Activated B cell treated with CpG ODN at 0.5 μM for 24 hours (primary cell): Measurements from ENCODE around the gene CDK5R1. TPM values are rescaled to one million over a fixed set of nuclear protein-coding genes. Genes with fewer than 3 reads are reported as not detected.

ENCODE experiments used
- ATAC-seq: fragments of 200-7000 bp; cut with Tn5 transposase; one replicate; pipeline ENCODE4 v1.10.0; 2021; ENCODE audit warnings: low read depth, mild to moderate bottlenecking, moderate library complexity
- CTCF ChIA-PET: fragments of 350-600 bp; sonication (Branson Sonifier 250); formaldehyde crosslinking; loops from one replicate; lab custom pipeline; 2021; ENCODE audit warnings: antibody characterized with exemption; lab: Charles Lee
- POLR2A ChIA-PET: fragments of 350-600 bp; sonication (Branson Sonifier 250); formaldehyde crosslinking; loops from one replicate; lab custom pipeline; 2021; ENCODE audit warnings: antibody characterized with exemption; lab: Charles Lee
- DNase-seq: peaks from one replicate; pipeline ENCODE4 v3.0.0; 2022
- H3K27ac Mint-ChIP-seq: one replicate; pipeline ENCODE4 v1.8.0; 2020; ENCODE audit warnings: mixed read lengths
- H3K27me3 Mint-ChIP-seq: one replicate; pipeline ENCODE4 v1.8.0; 2021; ENCODE audit warnings: mixed read lengths
- H3K36me3 Mint-ChIP-seq: one replicate; pipeline ENCODE4 v1.8.0; 2021; ENCODE audit warnings: low read depth, mixed read lengths
- H3K4me1 Mint-ChIP-seq: one replicate; pipeline ENCODE4 v1.8.0; 2021; ENCODE audit warnings: mixed read lengths
- H3K4me3 Mint-ChIP-seq: one replicate; pipeline ENCODE4 v1.8.0; 2020; ENCODE audit warnings: mild to moderate bottlenecking, mixed read lengths
- H3K9me3 Mint-ChIP-seq: one replicate; pipeline ENCODE4 v1.8.0; 2020; ENCODE audit warnings: mixed read lengths
- intact Hi-C: fragments of 100-400 bp; cut with micrococcal nuclease; formaldehyde crosslinking; loops from one replicate; pipeline ENCODE4 v1.15.1; 2024
- total RNA-seq: library from RNA; stranded (reverse); gene quantifications from 2 replicates; pipeline ENCODE4 v1.2.3, GENCODE V29; 2022
- TF ChIP-seq, protein P1 (sequence below): fragments of 200-600 bp; IDR thresholded peaks from one replicate; pipeline ENCODE4 v1.8.0; 2022; ENCODE audit warnings: antibody characterized with exemption, mild to moderate bottlenecking

The CDK5R1 gene
- total RNA-seq, 1 donor from 2014 or later: 9.6 TPM

DNA sequence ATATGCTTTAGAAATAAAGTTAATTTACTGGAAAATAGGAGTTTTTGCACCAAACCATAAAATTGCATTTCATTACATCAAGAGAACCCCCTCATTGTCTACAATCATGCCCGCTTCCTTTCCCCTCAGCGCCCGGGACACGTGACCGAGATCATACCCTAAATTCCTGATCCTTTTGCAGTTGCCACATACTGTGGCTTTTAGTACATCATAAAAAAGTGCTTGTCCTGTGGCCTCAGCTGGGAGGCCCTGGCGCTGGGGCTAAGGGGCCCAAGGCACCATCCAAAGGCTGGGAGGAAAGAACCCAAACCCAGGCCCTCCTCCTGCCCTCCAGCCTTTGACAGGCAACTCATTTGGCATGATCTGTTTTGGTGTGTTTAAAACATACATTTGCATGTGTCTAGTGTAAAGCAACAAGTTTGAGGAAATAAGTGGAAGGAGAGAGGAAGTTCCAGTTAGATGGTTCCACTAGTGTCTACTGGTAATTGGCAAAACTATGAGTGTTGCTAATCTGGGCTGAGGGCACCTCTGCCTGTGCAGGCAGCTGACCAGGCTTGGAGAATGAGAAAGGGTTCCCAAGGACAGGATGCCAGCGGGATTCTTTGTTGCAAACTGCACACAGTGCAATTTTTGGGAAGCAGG lies 6.0 kb downstream of the CDK5R1 start:
- POLR2A ChIA-PET: interaction anchor here (2.2 to 2.4 kb wide), 2 partner anchors 25 to 31 kb away, joined by 21 to 27 read pairs; no protein-coding TSS in a partner anchor
- no peaks in the 10 kb centered on the region for H3K27me3 Mint-ChIP-seq
- H3K27ac Mint-ChIP-seq: peak overlapping the region; percentile 85
- H3K4me1 Mint-ChIP-seq: peaks cover 74% of the 10 kb centered on the region
- H3K36me3 Mint-ChIP-seq: peaks cover 28% of the 10 kb centered on the region
- intact Hi-C loops: loop anchor here (1.0 kb wide), 1 partner anchor 11 kb away; no protein-coding TSS in a partner anchor
- CTCF ChIA-PET: no interaction called here
- peak; percentile 20 for ATAC-seq
- TF ChIP-seq, protein P1, sequence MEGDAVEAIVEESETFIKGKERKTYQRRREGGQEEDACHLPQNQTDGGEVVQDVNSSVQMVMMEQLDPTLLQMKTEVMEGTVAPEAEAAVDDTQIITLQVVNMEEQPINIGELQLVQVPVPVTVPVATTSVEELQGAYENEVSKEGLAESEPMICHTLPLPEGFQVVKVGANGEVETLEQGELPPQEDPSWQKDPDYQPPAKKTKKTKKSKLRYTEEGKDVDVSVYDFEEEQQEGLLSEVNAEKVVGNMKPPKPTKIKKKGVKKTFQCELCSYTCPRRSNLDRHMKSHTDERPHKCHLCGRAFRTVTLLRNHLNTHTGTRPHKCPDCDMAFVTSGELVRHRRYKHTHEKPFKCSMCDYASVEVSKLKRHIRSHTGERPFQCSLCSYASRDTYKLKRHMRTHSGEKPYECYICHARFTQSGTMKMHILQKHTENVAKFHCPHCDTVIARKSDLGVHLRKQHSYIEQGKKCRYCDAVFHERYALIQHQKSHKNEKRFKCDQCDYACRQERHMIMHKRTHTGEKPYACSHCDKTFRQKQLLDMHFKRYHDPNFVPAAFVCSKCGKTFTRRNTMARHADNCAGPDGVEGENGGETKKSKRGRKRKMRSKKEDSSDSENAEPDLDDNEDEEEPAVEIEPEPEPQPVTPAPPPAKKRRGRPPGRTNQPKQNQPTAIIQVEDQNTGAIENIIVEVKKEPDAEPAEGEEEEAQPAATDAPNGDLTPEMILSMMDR: no peak
- peak overlapping the region; percentile 72 for H3K4me3 Mint-ChIP-seq
- no peak for DNase-seq
- no peaks in the 10 kb centered on the region for H3K9me3 Mint-ChIP-seq

GRCh38 chr17:32493571-32493970 lies 6.8 kb downstream of the CDK5R1 start:
- ATAC-seq: no peak
- TF ChIP-seq, protein P1: no peak
- intact Hi-C loops: no loop called here
- Mint-ChIP-seq H3K27ac (no peak overlapping the region), H3K4me1 (peaks cover 66% of the 10 kb centered on the region), H3K27me3 (no peaks in the 10 kb centered on the region), H3K4me3 (no peak overlapping the region), H3K9me3 (no peaks in the 10 kb centered on the region), H3K36me3 (peaks cover 21% of the 10 kb centered on the region)
- POLR2A ChIA-PET: no interaction called here
- CTCF ChIA-PET: no interaction called here
- DNase-seq: no peak

- peaks cover 18% of the 10 kb centered on the region for H3K36me3 Mint-ChIP-seq
- ATAC-seq: no peak
- intact Hi-C loops: no loop called here
- peaks cover 61% of the 10 kb centered on the region for H3K4me1 Mint-ChIP-seq
- CTCF ChIA-PET: no interaction called here
- no peaks in the 10 kb centered on the region for H3K9me3 Mint-ChIP-seq
- no peak for DNase-seq
- TF ChIP-seq, protein P1: no peak
- H3K27me3 Mint-ChIP-seq: no peaks in the 10 kb centered on the region
- H3K27ac Mint-ChIP-seq: no peak overlapping the region
- no peak overlapping the region for H3K4me3 Mint-ChIP-seq
- POLR2A ChIA-PET: no interaction called here
Observed at GRCh38 chr17:32493976-32494513, 7.3 kb downstream of the CDK5R1 start.

DNA sequence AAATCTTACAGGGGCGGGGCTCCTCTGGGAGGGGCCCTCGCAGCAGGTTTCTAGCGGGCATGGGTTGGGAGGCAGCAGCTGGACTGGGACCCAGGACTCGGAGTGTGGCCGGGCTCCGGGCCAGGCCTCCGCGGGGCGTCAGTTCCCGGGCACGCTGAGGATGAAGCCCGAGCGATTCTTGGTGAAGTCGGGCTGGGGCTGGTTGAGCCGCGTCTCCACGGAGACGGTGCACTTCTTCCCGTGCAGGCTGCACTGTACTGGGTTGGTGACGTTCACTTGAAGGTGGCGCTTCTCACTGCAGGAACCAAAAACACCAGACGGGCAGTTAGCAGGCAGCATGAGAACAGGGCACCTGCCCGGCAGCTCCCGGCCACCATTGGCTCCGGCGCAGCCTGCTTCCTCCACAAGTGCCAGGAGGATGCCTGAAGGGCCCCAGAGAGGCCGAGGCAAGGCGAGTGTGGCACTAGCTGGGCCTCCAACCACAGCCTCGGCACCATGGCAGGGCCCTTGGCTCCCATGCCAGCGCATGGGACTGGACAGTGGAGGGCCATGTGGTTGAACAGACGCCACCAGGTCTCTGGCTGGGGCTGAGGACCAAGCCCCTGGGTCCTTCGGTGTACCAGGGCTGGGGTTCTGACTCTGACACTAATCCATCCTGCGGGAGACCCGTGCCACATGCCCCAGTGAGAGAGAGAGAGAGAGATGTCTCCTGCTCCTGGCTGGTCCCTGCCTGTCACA lies 8.0 kb downstream of the CDK5R1 start:
- H3K4me3 Mint-ChIP-seq: no peak overlapping the region
- H3K36me3 Mint-ChIP-seq: peaks cover 12% of the 10 kb centered on the region
- ChIA-PET POLR2A (interaction anchor here (0.6 to 1.7 kb wide), 3 partner anchors 8 to 53 kb away, joined by 4 to 8 read pairs (median 4); partner anchors contain the start of gene CDK5R1), CTCF (interaction anchor here (1.2 kb wide), 1 partner anchor 9 kb away, joined by 3 read pairs; no protein-coding TSS in a partner anchor)
- peaks cover 54% of the 10 kb centered on the region for H3K4me1 Mint-ChIP-seq
- TF ChIP-seq, protein P1: no peak
- H3K27me3 Mint-ChIP-seq: no peaks in the 10 kb centered on the region
- DNase-seq (no peak), ATAC-seq (no peak)
- H3K9me3 Mint-ChIP-seq: no peaks in the 10 kb centered on the region
- H3K27ac Mint-ChIP-seq: no peak overlapping the region
- intact Hi-C loops: no loop called here
